ENCODE measurements around the gene CDCA5.

DNA sequence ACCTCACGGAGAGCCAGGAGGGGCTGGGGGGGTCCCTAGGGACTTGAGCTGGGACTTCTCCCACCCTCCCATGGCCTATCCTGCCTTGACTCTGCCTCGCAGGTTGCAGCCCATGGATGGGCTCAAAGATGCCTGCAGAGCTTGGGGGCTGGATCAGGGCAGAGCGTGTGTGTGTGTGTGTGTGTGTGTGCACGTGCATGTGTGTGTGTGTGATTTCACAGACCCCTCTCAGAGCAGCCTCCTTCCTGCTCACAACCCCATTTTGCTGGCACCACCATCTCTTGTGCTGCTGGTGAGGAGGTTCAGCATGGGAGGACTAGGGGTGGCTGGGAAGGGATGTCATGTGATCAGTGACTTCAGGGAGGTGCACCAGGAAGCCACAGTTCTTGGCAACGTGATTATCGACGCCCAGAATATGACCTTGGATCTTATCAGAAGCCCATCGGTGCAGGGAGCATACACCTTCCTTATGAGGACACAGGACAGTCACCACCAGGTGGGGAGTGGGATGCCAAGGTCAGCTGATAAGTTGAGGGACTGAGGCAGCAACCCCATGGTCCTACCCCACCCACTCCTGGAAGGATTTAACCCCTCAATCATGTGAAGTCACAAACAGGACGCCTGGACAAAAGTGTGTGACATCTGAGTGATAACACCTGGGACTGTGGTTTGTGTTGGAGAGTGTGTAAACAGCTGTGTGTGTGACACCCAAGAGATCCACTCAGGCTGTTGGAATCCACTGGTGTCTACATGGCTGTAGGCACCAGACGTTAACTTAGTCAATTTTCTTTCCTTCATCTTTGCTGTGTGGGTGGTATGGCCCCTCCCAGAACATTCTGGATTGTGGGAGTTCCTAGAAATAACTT is 23.6 kb downstream of the CDCA5 start:
- TF ChIP-seq, protein P1, sequence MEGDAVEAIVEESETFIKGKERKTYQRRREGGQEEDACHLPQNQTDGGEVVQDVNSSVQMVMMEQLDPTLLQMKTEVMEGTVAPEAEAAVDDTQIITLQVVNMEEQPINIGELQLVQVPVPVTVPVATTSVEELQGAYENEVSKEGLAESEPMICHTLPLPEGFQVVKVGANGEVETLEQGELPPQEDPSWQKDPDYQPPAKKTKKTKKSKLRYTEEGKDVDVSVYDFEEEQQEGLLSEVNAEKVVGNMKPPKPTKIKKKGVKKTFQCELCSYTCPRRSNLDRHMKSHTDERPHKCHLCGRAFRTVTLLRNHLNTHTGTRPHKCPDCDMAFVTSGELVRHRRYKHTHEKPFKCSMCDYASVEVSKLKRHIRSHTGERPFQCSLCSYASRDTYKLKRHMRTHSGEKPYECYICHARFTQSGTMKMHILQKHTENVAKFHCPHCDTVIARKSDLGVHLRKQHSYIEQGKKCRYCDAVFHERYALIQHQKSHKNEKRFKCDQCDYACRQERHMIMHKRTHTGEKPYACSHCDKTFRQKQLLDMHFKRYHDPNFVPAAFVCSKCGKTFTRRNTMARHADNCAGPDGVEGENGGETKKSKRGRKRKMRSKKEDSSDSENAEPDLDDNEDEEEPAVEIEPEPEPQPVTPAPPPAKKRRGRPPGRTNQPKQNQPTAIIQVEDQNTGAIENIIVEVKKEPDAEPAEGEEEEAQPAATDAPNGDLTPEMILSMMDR (conservative IDR thresholded peaks at IDR 0.05; ENCODE audit: low read length): no peak
- no peak for TF ChIP-seq EZH2phosphoT487 (IDR thresholded peaks at IDR 0.05; ENCODE audit: borderline replicate concordance)

All from Loucy (cell line).